GM23248 (cell line): Measurements from ENCODE around the gene NPSR1. TPM values are rescaled to one million over a fixed set of nuclear protein-coding genes. Genes with fewer than 3 reads are reported as not detected.

ENCODE experiments used
- DNase-seq: peaks from one replicate; pipeline ENCODE4 v3.0.0-alpha.2; 2015
- H2AFZ ChIP-seq: fragments of 200-600 bp; sonication (generic); 2 replicates; pipeline ENCODE4 v1.6.1; 2016; ENCODE audit warnings: antibody characterized with exemption
- H3F3A ChIP-seq: fragments of 200-600 bp; sonication (generic); 2 replicates; pipeline ENCODE4 v1.6.1; 2016; ENCODE audit warnings: mild to moderate bottlenecking, antibody characterized with exemption, mixed run types; ENCODE audit not compliant: insufficient read depth
- H3K27ac ChIP-seq: fragments of 200-600 bp; sonication (generic); 2 replicates; pipeline ENCODE4 v1.5.1; 2016; ENCODE audit warnings: mild to moderate bottlenecking
- H3K27me3 ChIP-seq: fragments of 200-600 bp; sonication (generic); replicated peaks from 2 replicates; pipeline ENCODE4 v1.6.1; 2016; ENCODE audit warnings: mild to moderate bottlenecking; ENCODE audit not compliant: insufficient read depth
- H3K36me3 ChIP-seq: fragments of 200-600 bp; sonication (generic); 2 replicates; pipeline ENCODE4 v1.6.1; 2016; ENCODE audit warnings: low read depth, mild to moderate bottlenecking
- H3K4me1 ChIP-seq: fragments of 200-600 bp; sonication (generic); 2 replicates; pipeline ENCODE4 v1.6.1; 2016; ENCODE audit warnings: mild to moderate bottlenecking; ENCODE audit not compliant: insufficient read depth
- H3K4me2 ChIP-seq: fragments of 200-600 bp; sonication (generic); one replicate; pipeline ENCODE4 v1.6.1; 2016; ENCODE audit warnings: mild to moderate bottlenecking; ENCODE audit not compliant: unreplicated experiment
- H3K4me3 ChIP-seq: fragments of 200-600 bp; sonication (generic); 2 replicates; pipeline ENCODE4 v1.5.1; 2016; ENCODE audit warnings: mild to moderate bottlenecking
- H3K79me2 ChIP-seq: fragments of 200-600 bp; sonication (generic); 2 replicates; pipeline ENCODE4 v1.6.1; 2016; ENCODE audit warnings: mild to moderate bottlenecking; ENCODE audit not compliant: insufficient read depth
- H3K9ac ChIP-seq: fragments of 200-600 bp; sonication (generic); 2 replicates; pipeline ENCODE4 v1.6.1; 2016; ENCODE audit warnings: mild to moderate bottlenecking
- H3K9me2 ChIP-seq: fragments of 200-600 bp; sonication (generic); 2 replicates; pipeline ENCODE4 v1.6.1; 2016; ENCODE audit warnings: mixed run types, mild to moderate bottlenecking, moderate library complexity; ENCODE audit not compliant: insufficient read depth
- H3K9me3 ChIP-seq: fragments of 200-600 bp; sonication (generic); one replicate; pipeline ENCODE4 v1.6.1; 2017; ENCODE audit warnings: low read depth
- H4K20me1 ChIP-seq: fragments of 200-600 bp; sonication (generic); 2 replicates; pipeline ENCODE4 v1.6.0; 2016; ENCODE audit not compliant: insufficient read depth
- EZH2 ChIP-seq: fragments of 200-600 bp; sonication (generic); IDR thresholded peaks from 2 replicates; pipeline ENCODE4 v1.6.1; 2018; ENCODE audit warnings: antibody characterized with exemption, mild to moderate bottlenecking; ENCODE audit not compliant: insufficient read depth, poor library complexity, severe bottlenecking
- EZH2phosphoT487 ChIP-seq: fragments of 200-600 bp; sonication (generic); IDR thresholded peaks from 2 replicates; pipeline ENCODE4 v1.6.1; 2018; ENCODE audit warnings: antibody characterized with exemption, moderate library complexity, mild to moderate bottlenecking, low read depth; ENCODE audit not compliant: insufficient read depth
- WGBS, 2 experiments: methylation state at CpG; one replicate each; pipeline ENCODE4 v1.1.6; 2015 to 2017; ENCODE audit warnings: low lambda C conversion rate in 2 of 2, low coverage in 1 of 2; ENCODE audit errors: missing lambda C conversion rate in 2 of 2; 5-methylcytosine and 5-hydroxymethylcytosine counted together
- in situ Hi-C: fragments of 300-500 bp; cut with MboI; formaldehyde crosslinking; loops from 2 replicates; pipeline ENCODE4 v1.15.0; 2020
- polyA plus RNA-seq: library from polyadenylated mRNA; unstranded; fragments of >200 nt; fragmentation: Nextera tagmentation; extraction: Ambion mirVana; gene quantifications from 2 replicates; pipeline ENCODE4 v1.2.1, GENCODE V29; 2016
- total RNA-seq: library from RNA; depleted of rRNA; stranded (reverse); fragments of >200 nt; shearing (Covaris generic); gene quantifications from 2 replicates; pipeline ENCODE4 v1.2.3, GENCODE V29; 2014

NPSR1 gene
- total and polyA plus RNA-seq, 2 experiments from 2014 or later: not detected

- no peak overlapping the region for H3K27ac ChIP-seq
- in situ Hi-C loops: no loop called here
- no peak overlapping the region for H3K9ac ChIP-seq
- no peak overlapping the region for H2AFZ ChIP-seq
- no peaks in the 10 kb centered on the region for H3F3A ChIP-seq
- H4K20me1 ChIP-seq: no peaks in the 10 kb centered on the region
- H3K9me3 ChIP-seq: no peaks in the 10 kb centered on the region
- no peaks in the 10 kb centered on the region for H3K79me2 ChIP-seq
- no peaks in the 10 kb centered on the region for H3K36me3 ChIP-seq
- DNase-seq: peak; percentile 16
- no peaks in the 10 kb centered on the region for H3K4me1 ChIP-seq
- H3K9me2 ChIP-seq: no peaks in the 10 kb centered on the region
- TF ChIP-seq EZH2phosphoT487 (no peak), EZH2 (no peak)
- peaks cover 14% of the 10 kb centered on the region for H3K27me3 ChIP-seq
- WGBS, 2 experiments: 4 to 12% methylated on average over 4 of the region's 4 CpGs
- no peak overlapping the region for H3K4me3 ChIP-seq
- no peak overlapping the region for H3K4me2 ChIP-seq
Observed at GRCh38 chr7:34845666-34846361, 187.8 kb downstream of the NPSR1 start.

DNA sequence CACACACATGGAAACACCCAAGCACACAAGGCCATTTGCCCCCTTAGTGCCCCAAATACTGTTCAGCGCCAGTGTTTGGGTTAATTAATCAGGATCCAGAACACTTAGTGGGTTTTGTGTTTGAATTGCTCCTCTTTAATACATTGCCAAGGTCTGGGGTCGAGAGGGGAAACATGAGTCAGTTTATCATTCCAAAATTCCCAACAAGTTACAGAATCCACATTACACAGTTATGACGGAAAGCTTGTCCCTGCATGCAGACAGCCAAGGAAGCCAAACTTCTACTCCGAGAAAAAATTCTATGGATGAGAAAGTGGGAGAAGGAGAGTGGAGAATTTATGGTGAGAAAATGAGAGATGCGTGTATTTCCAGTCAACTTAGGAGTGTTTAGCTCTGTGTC, 189.0 kb downstream of the NPSR1 start:
- H3F3A ChIP-seq: no peaks in the 10 kb centered on the region
- no peak overlapping the region for H3K4me2 ChIP-seq
- H2AFZ ChIP-seq: no peak overlapping the region
- 0 out of 2 replicates have a peak, but pooled peaks cover 2% of the 10 kb centered on the region for H3K4me1 ChIP-seq
- H3K27me3 ChIP-seq: peaks cover 6% of the 10 kb centered on the region
- H3K9me2 ChIP-seq: no peaks in the 10 kb centered on the region
- no peaks in the 10 kb centered on the region for H3K79me2 ChIP-seq
- no peak for DNase-seq
- no peaks in the 10 kb centered on the region for H3K36me3 ChIP-seq
- in situ Hi-C loops: no loop called here
- no peak overlapping the region for H3K9ac ChIP-seq
- no peak overlapping the region for H3K4me3 ChIP-seq
- no peaks in the 10 kb centered on the region for H3K9me3 ChIP-seq
- 16 to 30% methylated on average over 5 of the region's 5 CpGs for WGBS, 2 experiments
- no peak overlapping the region for H3K27ac ChIP-seq
- no peaks in the 10 kb centered on the region for H4K20me1 ChIP-seq
- TF ChIP-seq EZH2: no peak
- no peak for TF ChIP-seq EZH2phosphoT487

DNA sequence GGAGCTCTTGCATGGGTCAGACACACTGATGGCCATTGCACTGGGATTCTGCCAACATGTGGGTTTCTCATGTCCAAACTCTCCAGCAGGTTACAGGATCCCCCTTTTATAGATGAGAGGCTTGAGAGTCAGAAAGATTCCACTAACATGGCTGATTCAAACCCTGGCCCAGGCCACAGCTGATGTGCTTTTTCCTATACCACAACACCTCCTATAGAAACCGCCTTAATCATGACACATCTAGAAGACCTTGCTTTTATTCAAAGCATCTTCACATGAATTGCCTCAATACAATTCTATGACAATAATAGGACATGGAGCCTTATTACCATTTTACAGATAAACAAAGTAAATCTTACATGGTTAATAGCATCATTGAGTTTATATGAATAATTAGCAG, 190.7 kb downstream of the NPSR1 start:
- Histone ChIP-seq H3K79me2 (no peaks in the 10 kb centered on the region), H3K4me1 (peaks cover 11% of the 10 kb centered on the region; the same call in 1 of the 2 replicates), H3K4me2 (no peak overlapping the region), H2AFZ (no peak overlapping the region), H3K9ac (no peak overlapping the region), H3K9me3 (no peaks in the 10 kb centered on the region), H3K27me3 (0 out of 2 replicates have a peak, but pooled peaks cover 3% of the 10 kb centered on the region), H3F3A (no peaks in the 10 kb centered on the region; the same call in 1 of the 2 replicates), H3K36me3 (no peaks in the 10 kb centered on the region), H3K4me3 (no peak overlapping the region), H3K27ac (no peak overlapping the region), H3K9me2 (no peaks in the 10 kb centered on the region), H4K20me1 (no peaks in the 10 kb centered on the region)
- TF ChIP-seq EZH2 (no peak), EZH2phosphoT487 (no peak)
- in situ Hi-C loops: no loop called here
- no peak for DNase-seq
- WGBS, 2 experiments: 48 to 50% methylated on average over 1 of the region's 1 CpG

DNA sequence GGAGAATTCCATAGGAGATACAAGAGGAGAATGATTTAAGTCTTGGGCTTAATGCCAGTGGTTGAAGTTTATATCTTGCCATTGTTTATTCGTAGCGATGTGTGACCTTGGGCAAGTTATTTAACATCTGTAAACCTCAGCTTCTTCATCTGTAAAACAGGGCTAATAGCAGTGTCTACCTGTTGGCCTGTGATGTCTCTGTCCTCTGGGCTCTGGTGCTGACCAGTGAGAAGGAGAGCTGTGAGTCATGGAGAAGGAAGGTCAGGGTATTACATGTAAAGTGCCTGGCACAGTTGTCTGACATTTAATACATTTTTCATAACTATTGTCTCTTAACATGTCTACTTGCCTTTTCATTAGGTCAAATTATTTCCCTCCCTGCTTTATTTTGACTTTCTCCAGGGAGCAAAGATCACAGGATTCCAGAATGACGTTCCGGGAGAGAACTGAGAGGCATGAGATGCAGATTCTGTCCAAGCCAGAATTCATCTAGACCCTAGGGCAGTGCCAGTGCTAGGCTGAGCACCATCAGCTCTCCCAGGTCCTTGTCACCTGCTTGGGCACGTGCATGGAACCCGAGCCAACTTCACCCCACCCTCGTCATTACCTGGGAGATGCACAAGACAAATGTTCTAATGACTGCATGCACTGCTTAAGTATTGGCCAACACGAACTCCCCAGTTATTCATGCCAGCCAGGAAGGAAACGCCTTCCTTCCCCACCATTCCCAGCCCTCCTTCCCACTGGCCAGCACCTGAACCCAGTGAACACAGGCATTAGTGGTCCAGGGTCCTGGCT, 191.3 kb downstream of the NPSR1 start:
- H2AFZ ChIP-seq: no peak overlapping the region
- H3K27ac ChIP-seq: no peak overlapping the region
- no peak overlapping the region for H3K4me2 ChIP-seq
- H3K9ac ChIP-seq: no peak overlapping the region
- H3K36me3 ChIP-seq: no peaks in the 10 kb centered on the region
- H3K27me3 ChIP-seq: 0 out of 2 replicates have a peak, but pooled peaks cover 3% of the 10 kb centered on the region
- in situ Hi-C loops: no loop called here
- no peaks in the 10 kb centered on the region for H4K20me1 ChIP-seq
- 44 to 45% methylated on average over 9 of the region's 9 CpGs for WGBS, 2 experiments
- no peak for TF ChIP-seq EZH2
- TF ChIP-seq EZH2phosphoT487: no peak
- peak; percentile 13 for DNase-seq
- no peaks in the 10 kb centered on the region for H3K79me2 ChIP-seq
- no peaks in the 10 kb centered on the region for H3K9me2 ChIP-seq
- peaks cover 11% of the 10 kb centered on the region; the same call in 1 of the 2 replicates for H3K4me1 ChIP-seq
- no peak overlapping the region for H3K4me3 ChIP-seq
- no peaks in the 10 kb centered on the region for H3K9me3 ChIP-seq
- no peaks in the 10 kb centered on the region; the same call in 1 of the 2 replicates for H3F3A ChIP-seq
